ENCODE results near the gene SORT1. TPM values are rescaled to one million over a fixed set of nuclear protein-coding genes. Genes with fewer than 3 reads are reported as not detected.

Gene SORT1
- polyA plus RNA-seq, 3 donors, result 21.3 to 41.1 (median 35.3) TPM

DNA sequence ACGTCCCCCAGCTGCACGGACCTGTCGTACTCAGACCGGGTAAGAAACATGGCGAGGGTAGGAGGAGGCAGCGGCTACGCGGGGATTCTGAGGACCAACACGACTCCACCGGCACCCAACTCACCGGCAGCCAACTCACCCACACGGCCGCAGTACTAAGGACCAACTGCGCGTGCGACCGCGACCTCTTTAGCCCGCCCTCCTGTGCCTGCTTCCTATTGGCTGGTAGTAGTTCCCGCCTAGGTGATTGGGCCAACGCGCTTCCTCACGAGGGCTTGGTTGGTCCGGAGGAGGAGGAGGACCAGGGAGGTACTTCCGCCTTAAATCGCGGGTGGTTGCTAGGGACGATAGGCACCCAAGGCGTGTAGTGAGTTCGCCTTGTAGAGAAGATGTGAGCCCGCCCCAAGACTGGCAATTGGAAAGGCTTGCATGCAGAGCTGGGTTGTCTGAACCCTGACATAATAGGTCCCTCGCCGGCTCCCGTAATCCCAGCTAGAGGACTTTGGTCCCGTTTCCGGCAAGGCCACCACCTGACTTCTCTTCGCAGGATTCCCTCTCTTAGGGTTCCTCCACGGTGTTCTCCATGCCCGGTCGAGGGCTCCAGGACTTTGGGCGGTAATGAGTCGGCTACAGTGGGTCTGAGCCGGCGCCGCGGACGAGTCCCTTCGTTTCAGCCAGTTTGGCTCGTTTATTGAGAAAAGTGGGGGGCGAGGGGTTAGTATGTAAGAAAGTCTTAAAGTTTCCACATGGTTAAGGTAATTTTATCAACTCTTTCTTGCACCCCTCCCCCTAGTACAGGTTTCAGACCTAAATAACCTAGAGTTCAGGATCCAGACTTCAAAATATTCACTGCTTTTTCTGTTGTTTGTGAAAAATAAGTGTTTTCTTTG lies 28.8 kb upstream of the SORT1 start, which contains the start of gene PSMA5:
TSS of gene PSMA5 (minus strand) at position 168 of the 890 bp plus-strand sequence. CDS start at position 50, 118 bp downstream.
- Mint-ChIP-seq H3K27me3 (ENCODE audit: low read depth in 3 of 3) (peaks cover 0 to 2% (median under 1%) of the 10 kb centered on the region in 3 donors), H3K36me3 (peaks cover 5 to 14% of the 10 kb centered on the region in 2 donors), H3K27ac (peak within 1 kb of the TSS; percentile 96 to 99 (median 98)), H3K4me1 (peaks cover 27% of the 10 kb centered on the region), H3K4me3 (peak within 1 kb of the TSS; percentile 91 to 96), H3K9me3 (no peaks in the 10 kb centered on the region)
- Histone ChIP-seq H3K9ac (ENCODE audit: insufficient read depth, low read length, poor library complexity, severe bottlenecking) (peak within 1 kb of the TSS; percentile 81), H3K36me3 (replicated peaks in 1 of 2; ENCODE audit: control insufficient read depth in 1 of 2, insufficient read depth in 2 of 2, low read length in 2 of 2) (peaks cover 1 to 6% of the 10 kb centered on the region in 2 donors), H3K4me1 (ENCODE audit: control insufficient read depth in 1 of 2, insufficient read depth in 2 of 2, low read length in 2 of 2) (peaks cover 22 to 26% of the 10 kb centered on the region in 2 donors), H4K20me1 (ENCODE audit: insufficient read depth, low read length) (peaks cover 11% of the 10 kb centered on the region), H3K79me2 (ENCODE audit: insufficient read depth, low read length) (peaks cover 43% of the 10 kb centered on the region), H3K27me3 (ENCODE audit: control insufficient read depth in 2 of 2, insufficient read depth in 2 of 2, low read length in 2 of 2) (no peaks in the 10 kb centered on the region), H2AFZ (ENCODE audit: insufficient read depth, low read depth, low read length, poor library complexity, severe bottlenecking) (peak within 1 kb of the TSS; percentile 87), H3K9me3 (replicated peaks in 1 of 2; ENCODE audit: control insufficient read depth in 1 of 2, insufficient read depth in 1 of 2, low read length in 2 of 2) (no peaks in the 10 kb centered on the region), H3K4me2 (replicated peaks; ENCODE audit: extremely low read depth, low read length, poor library complexity, severe bottlenecking) (peak within 1 kb of the TSS; percentile 85), H3K4me3 (replicated peaks in 1 of 3; ENCODE audit: low read depth in 2 of 3, low read length in 3 of 3) (peak within 1 kb of the TSS; percentile 49 to 82 (median 69)), H3K27ac (ENCODE audit: low read depth in 1 of 2, low read length in 2 of 2) (peak within 1 kb of the TSS; percentile 88 to 91)
- intact Hi-C loops (cut with micrococcal nuclease), result loop anchor here (2.0 to 10.0 kb wide), 3 partner anchors 56 to 608 kb away; partner anchors contain the start of genes ATXN7L2 (in 2 of the 2) and STRIP1 (in 1 of the 2)
- 0% methylated on average over 36 of the region's 50 CpGs for WGBS (ENCODE audit: insufficient coverage)
- peak; percentile 97 to 99 (median 99) for DNase-seq
- TF ChIP-seq, protein P1, sequence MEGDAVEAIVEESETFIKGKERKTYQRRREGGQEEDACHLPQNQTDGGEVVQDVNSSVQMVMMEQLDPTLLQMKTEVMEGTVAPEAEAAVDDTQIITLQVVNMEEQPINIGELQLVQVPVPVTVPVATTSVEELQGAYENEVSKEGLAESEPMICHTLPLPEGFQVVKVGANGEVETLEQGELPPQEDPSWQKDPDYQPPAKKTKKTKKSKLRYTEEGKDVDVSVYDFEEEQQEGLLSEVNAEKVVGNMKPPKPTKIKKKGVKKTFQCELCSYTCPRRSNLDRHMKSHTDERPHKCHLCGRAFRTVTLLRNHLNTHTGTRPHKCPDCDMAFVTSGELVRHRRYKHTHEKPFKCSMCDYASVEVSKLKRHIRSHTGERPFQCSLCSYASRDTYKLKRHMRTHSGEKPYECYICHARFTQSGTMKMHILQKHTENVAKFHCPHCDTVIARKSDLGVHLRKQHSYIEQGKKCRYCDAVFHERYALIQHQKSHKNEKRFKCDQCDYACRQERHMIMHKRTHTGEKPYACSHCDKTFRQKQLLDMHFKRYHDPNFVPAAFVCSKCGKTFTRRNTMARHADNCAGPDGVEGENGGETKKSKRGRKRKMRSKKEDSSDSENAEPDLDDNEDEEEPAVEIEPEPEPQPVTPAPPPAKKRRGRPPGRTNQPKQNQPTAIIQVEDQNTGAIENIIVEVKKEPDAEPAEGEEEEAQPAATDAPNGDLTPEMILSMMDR (IDR thresholded peaks at IDR 0.05), result no peak
